Left lung (tissue), 10 donors: ENCODE results near the gene PPP1R1B. TPM values are rescaled to one million over a fixed set of nuclear protein-coding genes. Genes with fewer than 3 reads are reported as not detected.
A peak's percentile ranks its signal among the peaks of the same experiment; 100 is the strongest.

Experiments used
- ATAC-seq: fragments of 200-7000 bp; cut with Tn5 transposase; one replicate; pipeline ENCODE4 v1.9.1; 2020; ENCODE audit warnings: moderate library complexity
- DNase-seq, 4 donors: peaks; one replicate each; pipeline ENCODE4 v3.0.0-alpha.2; 2013 to 2020
- H3K27ac ChIP-seq, 2 donors: fragments of 200-600 bp; sonication (generic) in 1 of 2; one replicate each; pipeline versions ENCODE4 v1.5.0 to v1.8.0; 2020 to 2021
- H3K27me3 ChIP-seq, 2 donors: fragments of 200-600 bp; sonication (generic) in 1 of 2; one replicate each; pipeline versions ENCODE4 v1.5.0 to v1.8.0; 2020 to 2021
- H3K36me3 ChIP-seq, 2 donors: fragments of 200-600 bp; sonication (generic) in 1 of 2; one replicate each; pipeline versions ENCODE4 v1.5.0 to v1.8.0; 2020 to 2021
- H3K4me1 ChIP-seq, 2 donors: fragments of 200-600 bp; one replicate each; pipeline ENCODE4 v1.8.0; 2021
- H3K4me3 ChIP-seq, 2 donors: fragments of 200-600 bp; sonication (generic) in 1 of 2; one replicate each; pipeline versions ENCODE4 v1.5.0 to v1.8.0; 2020 to 2021; ENCODE audit warnings: mild to moderate bottlenecking in 1 of 2
- H3K9me3 ChIP-seq, 2 donors: fragments of 200-600 bp; sonication (generic) in 1 of 2; one replicate each; pipeline versions ENCODE4 v1.5.0 to v1.8.0; 2020 to 2021
- CTCF ChIP-seq, 2 donors: fragments of 200-600 bp; sonication (generic) in 1 of 2; IDR thresholded peaks; one replicate each; pipeline versions ENCODE4 v1.5.0 to v1.8.0; 2021; ENCODE audit warnings: antibody characterized with exemption in 2 of 2
- intact Hi-C, 2 donors: fragments of 100-400 bp; cut with DNase I; formaldehyde crosslinking; loops; one replicate each; pipeline versions ENCODE4 v1.11.2 to v1.14.2; 2022
- polyA plus RNA-seq, 6 donors: library from polyadenylated mRNA; unstranded; fragments of 120-200 nt; gene quantifications; one replicate each; pipeline ENCODE4 v1.2.1, GENCODE V29; 2013; ENCODE audit not compliant: insufficient read length in 6 of 6
- total RNA-seq, 2 donors: library from RNA; stranded (reverse); fragmentation: NEBNext Ultra II Directional; extraction: Animal tissue kit (Norgen Biotek cat#: 25700); gene quantifications; one replicate each; pipeline ENCODE4 v1.2.1, GENCODE V29; 2021
- donor health status: DM: no; HTN: yes; CAD: no.
- donor health status: DM: no; HTN: no; CAD: no.

Gene PPP1R1B
- total and polyA plus RNA-seq, 8 donors, result 10.6 to 66.4 (median 53.7) TPM

GRCh38 chr17:39660397-39661385 is 33.9 kb downstream of the PPP1R1B start:
- DNase-seq, result no peak
- Histone ChIP-seq H3K27ac (peak overlapping the region; percentile 54 to 72), H3K4me3 (no peak overlapping the region), H3K36me3 (peaks cover 0 to 71% of the 10 kb centered on the region in 2 donors), H3K9me3 (no peaks in the 10 kb centered on the region), H3K4me1 (peaks cover 7 to 73% of the 10 kb centered on the region in 2 donors), H3K27me3 (peaks cover 0 to 12% of the 10 kb centered on the region in 2 donors)
- no peak for TF ChIP-seq CTCF (IDR thresholded peaks at IDR 0.05)
- intact Hi-C loops, result no loop called here
- ATAC-seq, result no peak

GRCh38 chr17:39661744-39662541 is 35.2 kb downstream of the PPP1R1B start:
- DNase-seq, result no peak
- intact Hi-C loops, result no loop called here
- peaks cover 7 to 83% of the 10 kb centered on the region in 2 donors for H3K4me1 ChIP-seq
- no peaks in the 10 kb centered on the region for H3K9me3 ChIP-seq
- ATAC-seq, result no peak
- peak overlapping the region in 1 of 2 donors; percentile 72 for H3K27ac ChIP-seq
- peaks cover 4 to 24% of the 10 kb centered on the region in 2 donors for H3K27me3 ChIP-seq
- H3K4me3 ChIP-seq, result no peak overlapping the region
- TF ChIP-seq CTCF (IDR thresholded peaks at IDR 0.05), result no peak
- peaks cover 0 to 62% of the 10 kb centered on the region in 2 donors for H3K36me3 ChIP-seq

- H3K36me3 ChIP-seq, result peaks cover 0 to 54% of the 10 kb centered on the region in 2 donors
- intact Hi-C loops, result no loop called here
- peaks cover 7 to 83% of the 10 kb centered on the region in 2 donors for H3K4me1 ChIP-seq
- no peaks in the 10 kb centered on the region for H3K9me3 ChIP-seq
- H3K27ac ChIP-seq, result peak overlapping the region in 1 of 2 donors; percentile 33
- DNase-seq (no peak), ATAC-seq (peak; percentile 35)
- no peak for TF ChIP-seq CTCF (IDR thresholded peaks at IDR 0.05)
- peaks cover 12 to 32% of the 10 kb centered on the region in 2 donors for H3K27me3 ChIP-seq
- no peak overlapping the region for H3K4me3 ChIP-seq
Measured at GRCh38 chr17:39662551-39663339, 36.0 kb downstream of the PPP1R1B start.

GRCh38 chr17:39663340-39663687 is 36.6 kb downstream of the PPP1R1B start:
- Histone ChIP-seq H3K27ac (no peak overlapping the region), H3K4me3 (no peak overlapping the region), H3K36me3 (peaks cover 0 to 48% of the 10 kb centered on the region in 2 donors), H3K4me1 (peaks cover 10 to 86% of the 10 kb centered on the region in 2 donors), H3K9me3 (no peaks in the 10 kb centered on the region), H3K27me3 (peaks cover 13 to 38% of the 10 kb centered on the region in 2 donors)
- no peak for ATAC-seq
- intact Hi-C loops, result no loop called here
- TF ChIP-seq CTCF (IDR thresholded peaks at IDR 0.05), result no peak
- DNase-seq, result no peak
